Amniotic epithelial cell (primary cell): ENCODE measurements around the gene DYNLT4.

Experiments
- DNase-seq: peaks from one replicate; pipeline ENCODE4 v3.0.0-alpha.2; 2010; ENCODE audit warnings: low read depth

Gene DYNLT4

DNA sequence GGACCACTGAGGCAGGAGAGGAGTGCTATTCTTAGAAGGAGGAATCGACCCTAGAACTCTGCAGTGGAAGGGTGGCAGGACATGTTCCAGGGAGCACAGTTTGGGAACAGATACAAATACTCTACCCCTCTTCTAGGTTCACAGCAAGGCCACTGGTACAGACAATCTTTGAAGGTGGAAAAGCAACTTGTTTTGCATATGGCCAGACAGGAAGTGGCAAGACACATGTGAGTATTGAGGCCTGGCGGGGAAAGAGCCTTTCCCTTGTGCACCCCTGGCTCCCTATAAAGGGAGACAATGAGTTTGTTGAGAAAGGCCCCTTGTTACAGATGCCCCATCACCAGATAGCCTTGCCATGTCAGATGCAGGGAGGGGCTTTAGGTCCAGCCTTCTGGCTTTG lies 49.7 kb downstream of the DYNLT4 start:
- no peak for DNase-seq
